PC-3 (cell line): ENCODE results near the gene LIME1. TPM values are rescaled to one million over a fixed set of nuclear protein-coding genes. Genes with fewer than 3 reads are reported as not detected.
"Not testable (repeated sequence)": the region's sequence is repeated elsewhere in the genome, so short reads cannot be mapped to it uniquely, and the experiment has no call there.

Source experiments
- ATAC-seq: fragments of 200-7000 bp; cut with Tn5 transposase; 2 replicates; pipeline ENCODE4 v1.9.1; 2020; ENCODE audit warnings: mild to moderate bottlenecking, moderate library complexity
- BruUV-seq: library from RNA; stranded (reverse); fragments of 400-500 nt; replicated peaks from 2 replicates; lab custom pipeline; 2021; lab: Mats Ljungman, UMichigan
- CTCF ChIA-PET: fragments of 300-600 bp; sonication (Branson Sonifier 250); formaldehyde crosslinking; loops from one replicate; lab custom pipeline; 2022; ENCODE audit warnings: antibody characterized with exemption; lab: Charles Lee
- POLR2A ChIA-PET: fragments of 300-600 bp; sonication (Branson Sonifier 250); formaldehyde crosslinking; loops from one replicate; lab custom pipeline; 2022; ENCODE audit warnings: antibody characterized with exemption; ENCODE audit not compliant: unreplicated experiment; lab: Charles Lee
- DNase-seq: peaks from one replicate; pipeline ENCODE4 v3.0.0-alpha.2; 2015
- H2AFZ ChIP-seq: fragments of 300-600 bp; sonication (generic); 2 replicates; pipeline ENCODE4 v1.6.0; 2016; ENCODE audit warnings: antibody characterized with exemption, low read length
- H3F3A ChIP-seq: fragments of 300-600 bp; sonication (generic); one replicate; pipeline ENCODE4 v1.6.0; 2017; ENCODE audit warnings: antibody characterized with exemption, low read length, control low read depth, mild to moderate bottlenecking; ENCODE audit not compliant: unreplicated experiment
- H3K27ac ChIP-seq: fragments of 300-600 bp; sonication (generic); 2 replicates; pipeline ENCODE4 v1.5.1; 2016; ENCODE audit warnings: mild to moderate bottlenecking, low read length
- H3K27me3 ChIP-seq: fragments of 300-600 bp; sonication (generic); 2 replicates; pipeline ENCODE4 v1.6.1; 2016; ENCODE audit warnings: low read length, mixed read lengths
- H3K36me3 ChIP-seq: fragments of 300-600 bp; sonication (generic); 2 replicates; pipeline ENCODE4 v1.6.1; 2016; ENCODE audit warnings: low read depth, mixed run types, low read length, mixed read lengths
- H3K4me1 ChIP-seq: fragments of 300-600 bp; sonication (generic); 2 replicates; pipeline ENCODE4 v1.5.1; 2016; ENCODE audit warnings: low read length; ENCODE audit not compliant: insufficient read depth
- H3K4me2 ChIP-seq: fragments of 300-600 bp; sonication (generic); 2 replicates; pipeline ENCODE4 v1.6.0; 2016; ENCODE audit warnings: low read length
- H3K4me3 ChIP-seq: fragments of 300-600 bp; sonication (generic); 2 replicates; pipeline ENCODE4 v1.5.1; 2016; ENCODE audit warnings: mild to moderate bottlenecking, low read length, mixed read lengths
- H3K79me2 ChIP-seq: fragments of 300-600 bp; sonication (generic); 2 replicates; pipeline ENCODE4 v1.6.1; 2017; ENCODE audit warnings: low read length, mixed read lengths
- H3K9ac ChIP-seq: fragments of 300-600 bp; sonication (generic); 2 replicates; pipeline ENCODE4 v1.6.0; 2016; ENCODE audit warnings: mild to moderate bottlenecking, low read length
- H3K9me2 ChIP-seq: fragments of 300-600 bp; sonication (generic); replicated peaks from 2 replicates; pipeline ENCODE4 v1.6.1; 2016; ENCODE audit warnings: mixed run types, low read length, mixed read lengths
- H3K9me3 ChIP-seq: fragments of 300-600 bp; sonication (generic); 2 replicates; pipeline ENCODE4 v1.6.1; 2016; ENCODE audit warnings: low read length, mixed read lengths
- H4K20me1 ChIP-seq: fragments of 300-600 bp; sonication (generic); 2 replicates; pipeline ENCODE4 v1.6.1; 2016; ENCODE audit warnings: low read length, mixed read lengths
- EZH2 ChIP-seq: fragments of 300-600 bp; sonication (generic); IDR thresholded peaks from one replicate; pipeline ENCODE4 v1.6.1; 2017; ENCODE audit warnings: antibody characterized with exemption, mild to moderate bottlenecking, low read length; ENCODE audit not compliant: unreplicated experiment
- EZH2phosphoT487 ChIP-seq: fragments of 300-600 bp; sonication (generic); IDR thresholded peaks from 2 replicates; pipeline ENCODE4 v1.6.1; 2018; ENCODE audit warnings: mild to moderate bottlenecking, antibody characterized with exemption, low read length, borderline replicate concordance
- intact Hi-C: fragments of 100-400 bp; cut with micrococcal nuclease; formaldehyde crosslinking; loops from 2 replicates; pipeline ENCODE4 v1.9.0; 2023
- total RNA-seq: library from RNA; depleted of rRNA; stranded (reverse); fragments of >200 nt; gene quantifications from 2 replicates; pipeline ENCODE4 v1.2.3, GENCODE V29; 2014
- TF ChIP-seq, protein P1 (sequence below): fragments of 300-600 bp; sonication (generic); conservative IDR thresholded peaks from 2 replicates; pipeline ENCODE4 v1.5.1; 2017; ENCODE audit warnings: antibody characterized with exemption, low read depth, mild to moderate bottlenecking, low read length

The LIME1 gene
- total RNA-seq, 1 experiment from 2014 or later = 17.3 TPM

DNA sequence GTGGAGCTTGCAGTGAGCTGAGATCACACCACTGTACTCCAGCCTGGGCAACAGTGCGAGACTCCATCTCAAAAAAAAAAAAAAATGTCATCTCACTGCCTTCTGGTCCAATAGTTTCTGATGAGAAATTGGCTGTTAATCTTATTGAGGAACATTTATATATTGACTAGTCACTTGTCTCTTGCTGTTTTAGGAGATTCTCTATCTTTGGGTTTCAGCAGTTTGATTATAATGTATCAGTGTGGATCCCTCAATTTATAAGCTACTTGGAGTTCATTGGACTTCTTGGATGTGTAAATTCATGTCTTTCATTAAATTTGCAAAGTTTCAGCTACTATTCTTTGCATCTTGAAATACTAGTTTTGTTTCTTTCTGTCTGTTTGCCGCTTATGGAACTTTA lies 17.5 kb upstream of the LIME1 start:
- ATAC-seq = no peak
- Histone ChIP-seq H3K9me3 (no peaks in the 10 kb centered on the region), H2AFZ (no peak overlapping the region), H3K4me3 (no peak overlapping the region), H4K20me1 (no peaks in the 10 kb centered on the region), H3F3A (no peaks in the 10 kb centered on the region), H3K36me3 (peaks cover 48% of the 10 kb centered on the region), H3K4me1 (no peaks in the 10 kb centered on the region), H3K27me3 (no peaks in the 10 kb centered on the region), H3K9ac (no peak overlapping the region), H3K27ac (no peak overlapping the region), H3K79me2 (peaks cover 69% of the 10 kb centered on the region), H3K9me2 (no peaks in the 10 kb centered on the region), H3K4me2 (no peak overlapping the region)
- POLR2A ChIA-PET = interaction anchor here (0.7 kb wide), 1 partner anchor 60 kb away, joined by 6 read pairs; no protein-coding TSS in a partner anchor
- CTCF ChIA-PET = no interaction called here
- no peak for TF ChIP-seq EZH2
- TF ChIP-seq EZH2phosphoT487 = no peak
- TF ChIP-seq, protein P1, sequence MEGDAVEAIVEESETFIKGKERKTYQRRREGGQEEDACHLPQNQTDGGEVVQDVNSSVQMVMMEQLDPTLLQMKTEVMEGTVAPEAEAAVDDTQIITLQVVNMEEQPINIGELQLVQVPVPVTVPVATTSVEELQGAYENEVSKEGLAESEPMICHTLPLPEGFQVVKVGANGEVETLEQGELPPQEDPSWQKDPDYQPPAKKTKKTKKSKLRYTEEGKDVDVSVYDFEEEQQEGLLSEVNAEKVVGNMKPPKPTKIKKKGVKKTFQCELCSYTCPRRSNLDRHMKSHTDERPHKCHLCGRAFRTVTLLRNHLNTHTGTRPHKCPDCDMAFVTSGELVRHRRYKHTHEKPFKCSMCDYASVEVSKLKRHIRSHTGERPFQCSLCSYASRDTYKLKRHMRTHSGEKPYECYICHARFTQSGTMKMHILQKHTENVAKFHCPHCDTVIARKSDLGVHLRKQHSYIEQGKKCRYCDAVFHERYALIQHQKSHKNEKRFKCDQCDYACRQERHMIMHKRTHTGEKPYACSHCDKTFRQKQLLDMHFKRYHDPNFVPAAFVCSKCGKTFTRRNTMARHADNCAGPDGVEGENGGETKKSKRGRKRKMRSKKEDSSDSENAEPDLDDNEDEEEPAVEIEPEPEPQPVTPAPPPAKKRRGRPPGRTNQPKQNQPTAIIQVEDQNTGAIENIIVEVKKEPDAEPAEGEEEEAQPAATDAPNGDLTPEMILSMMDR = no peak
- no TSS peak for BruUV-seq
- intact Hi-C loops = no loop called here
- DNase-seq = no peak

DNA sequence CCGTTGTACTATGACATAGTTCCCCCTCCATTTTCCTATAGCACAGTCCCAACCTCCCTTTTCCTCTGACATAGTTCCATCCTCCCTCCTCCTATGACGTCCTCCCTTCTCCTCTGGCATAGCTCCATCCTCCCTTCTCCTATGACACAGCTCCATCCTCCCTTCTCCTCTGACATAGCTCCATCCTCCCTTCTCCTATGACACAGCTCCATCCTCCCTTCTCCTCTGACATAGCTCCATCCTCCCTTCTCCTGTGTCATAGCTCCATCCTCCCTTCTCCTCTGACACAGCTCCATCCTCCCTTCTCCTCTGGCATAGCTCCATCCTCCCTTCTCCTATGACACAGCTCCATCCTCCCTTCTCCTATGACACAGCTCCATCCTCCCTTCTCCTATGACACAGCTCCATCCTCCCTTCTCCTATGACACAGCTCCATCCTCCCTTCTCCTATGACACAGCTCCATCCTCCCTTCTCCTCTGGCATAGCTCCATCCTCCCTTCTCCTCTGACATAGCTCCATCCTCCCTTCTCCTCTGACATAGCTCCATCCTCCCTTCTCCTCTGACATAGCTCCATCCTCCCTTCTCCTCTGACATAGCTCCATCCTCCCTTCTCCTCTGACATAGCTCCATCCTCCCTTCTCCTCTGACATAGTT lies 13.4 kb upstream of the LIME1 start:
- H3K4me1 ChIP-seq, H3K9me2 ChIP-seq, H4K20me1 ChIP-seq, H3K4me2 ChIP-seq, H3K4me3 ChIP-seq, intact Hi-C loops, H3K9ac ChIP-seq, H3K27me3 ChIP-seq, ATAC-seq, CTCF ChIA-PET, DNase-seq, H3K27ac ChIP-seq, H3F3A ChIP-seq, H2AFZ ChIP-seq, H3K9me3 ChIP-seq, POLR2A ChIA-PET, BruUV-seq: not testable (repeated sequence)
- peaks cover 63% of the 10 kb centered on the region for H3K79me2 ChIP-seq
- peaks cover 33% of the 10 kb centered on the region for H3K36me3 ChIP-seq

DNA sequence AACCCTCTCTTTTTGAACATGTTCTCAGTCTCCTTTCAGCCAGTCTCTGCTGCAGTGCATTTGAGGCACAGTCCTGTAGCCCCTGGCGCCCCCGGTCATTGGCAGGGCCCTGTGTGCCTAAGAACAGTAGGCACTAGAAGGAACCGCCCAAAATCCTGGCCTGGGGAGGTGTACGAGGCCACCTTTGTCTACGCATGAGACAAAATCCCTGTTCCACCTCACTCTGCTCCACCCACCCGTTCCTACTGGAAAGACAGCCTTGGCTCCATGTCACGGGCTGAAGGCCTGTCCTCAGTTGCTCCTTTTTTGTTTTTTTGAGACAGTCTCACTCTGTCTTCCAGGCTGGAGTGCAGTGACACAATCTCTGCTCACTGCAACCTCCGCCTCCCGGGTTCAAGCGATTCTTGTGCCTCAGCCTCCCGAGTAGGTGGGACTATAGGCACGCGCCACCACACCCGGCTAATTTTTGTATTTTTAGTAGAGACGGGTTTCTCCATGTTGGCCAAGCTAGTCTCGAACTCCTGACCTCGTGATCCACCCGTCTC lies 6.2 kb upstream of the LIME1 start:
- peaks cover 45% of the 10 kb centered on the region for H3K79me2 ChIP-seq
- H3K27me3 ChIP-seq, H3K27ac ChIP-seq, intact Hi-C loops, H3K9ac ChIP-seq, BruUV-seq, H3K9me3 ChIP-seq, H3K4me1 ChIP-seq, ATAC-seq, H3K36me3 ChIP-seq, H3K4me3 ChIP-seq, CTCF ChIA-PET, H3F3A ChIP-seq, POLR2A ChIA-PET, H2AFZ ChIP-seq, H3K4me2 ChIP-seq, H3K9me2 ChIP-seq, H4K20me1 ChIP-seq, DNase-seq: not testable (repeated sequence)
